ENCODE measurements around the gene CCDC33.

Gene CCDC33

DNA sequence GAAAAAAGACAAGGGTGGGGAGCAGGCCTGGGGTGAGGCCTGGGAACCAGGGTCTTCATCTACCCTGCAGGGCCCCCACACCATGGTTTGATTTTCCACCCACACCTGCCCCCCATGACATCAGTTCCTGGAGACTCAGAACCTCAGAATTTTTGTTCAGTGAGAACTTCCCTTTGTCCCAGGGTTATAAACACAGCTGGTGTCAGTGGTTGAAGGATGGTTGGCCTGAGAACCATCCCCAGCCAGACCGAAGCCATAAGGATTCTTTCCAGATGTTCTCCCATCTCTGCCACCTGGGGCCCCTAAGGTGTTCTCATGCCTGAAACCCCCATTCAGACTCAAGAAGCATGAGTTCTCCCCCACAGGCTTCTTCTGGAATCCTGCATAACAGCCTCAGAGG, 16.6 kb downstream of the CCDC33 start:
- H3K4ac ChIP-seq (ENCODE audit: low read depth, low read length) = no peak overlapping the region
- H3K27me3 ChIP-seq (ENCODE audit: insufficient read depth, low read length, poor library complexity) = no peaks in the 10 kb centered on the region
- H3K79me2 ChIP-seq (ENCODE audit: control insufficient read depth, insufficient read depth, low read length) = no peaks in the 10 kb centered on the region
- no peak overlapping the region for H3K4me3 ChIP-seq (ENCODE audit: low read length)
- H2AK5ac ChIP-seq (ENCODE audit: low read length) = no peak overlapping the region
- H3K4me2 ChIP-seq (ENCODE audit: low read length) = no peak overlapping the region
- H3K27ac ChIP-seq (ENCODE audit: low read depth, low read length) = no peak overlapping the region
- no CpG with 5 or more reads among the region's 1 CpG for WGBS (ENCODE audit: extremely low coverage, insufficient coverage, low lambda C conversion rate)
- no peak overlapping the region for H3K56ac ChIP-seq (ENCODE audit: low read length)
- H3K79me1 ChIP-seq (ENCODE audit: low read length) = no peaks in the 10 kb centered on the region
- DNase-seq = no peak
- no peak overlapping the region for H4K8ac ChIP-seq (ENCODE audit: low read depth, low read length)
- no peak overlapping the region for H3K9ac ChIP-seq (ENCODE audit: low read length)
- H3K36me3 ChIP-seq (ENCODE audit: control insufficient read depth, insufficient read depth, low read length) = no peaks in the 10 kb centered on the region
- H3K18ac ChIP-seq (ENCODE audit: low read length) = no peak overlapping the region
- H2BK15ac ChIP-seq (replicated peaks; ENCODE audit: low read depth) = no peak overlapping the region
- H3K23ac ChIP-seq (ENCODE audit: low read length) = no peak overlapping the region
- H3K4me1 ChIP-seq (ENCODE audit: control insufficient read depth, low read depth, low read length) = peaks cover 2% of the 10 kb centered on the region
- H4K5ac ChIP-seq (ENCODE audit: low read length) = no peak overlapping the region
- no peak overlapping the region for H2BK120ac ChIP-seq (ENCODE audit: low read depth, low read length)
- no peak overlapping the region for H2BK5ac ChIP-seq (ENCODE audit: low read length)

- Histone ChIP-seq H3K27ac (ENCODE audit: low read depth, low read length) (no peak overlapping the region), H3K79me1 (ENCODE audit: low read length) (no peaks in the 10 kb centered on the region), H3K56ac (ENCODE audit: low read length) (no peak overlapping the region), H3K79me2 (ENCODE audit: control insufficient read depth, insufficient read depth, low read length) (no peaks in the 10 kb centered on the region), H2AK5ac (ENCODE audit: low read length) (no peak overlapping the region), H3K4me1 (ENCODE audit: control insufficient read depth, low read depth, low read length) (peaks cover 2% of the 10 kb centered on the region), H4K8ac (ENCODE audit: low read depth, low read length) (no peak overlapping the region), H2BK5ac (ENCODE audit: low read length) (no peak overlapping the region), H3K9ac (ENCODE audit: low read length) (no peak overlapping the region), H3K4me2 (ENCODE audit: low read length) (no peak overlapping the region), H3K18ac (ENCODE audit: low read length) (no peak overlapping the region), H4K5ac (ENCODE audit: low read length) (no peak overlapping the region), H2BK120ac (ENCODE audit: low read depth, low read length) (no peak overlapping the region), H3K4me3 (ENCODE audit: low read length) (no peak overlapping the region), H3K23ac (ENCODE audit: low read length) (no peak overlapping the region), H2BK15ac (replicated peaks; ENCODE audit: low read depth) (no peak overlapping the region), H3K27me3 (ENCODE audit: insufficient read depth, low read length, poor library complexity) (no peaks in the 10 kb centered on the region), H3K36me3 (ENCODE audit: control insufficient read depth, insufficient read depth, low read length) (no peaks in the 10 kb centered on the region), H3K4ac (ENCODE audit: low read depth, low read length) (no peak overlapping the region)
- no CpG with 5 or more reads among the region's 7 CpGs for WGBS (ENCODE audit: extremely low coverage, insufficient coverage, low lambda C conversion rate)
- DNase-seq = peak; percentile 67
Measured at GRCh38 chr15:74253211-74253921, 17.2 kb downstream of the CCDC33 start.

- Histone ChIP-seq H2BK15ac (replicated peaks; ENCODE audit: low read depth) (no peak overlapping the region), H3K79me2 (ENCODE audit: control insufficient read depth, insufficient read depth, low read length) (no peaks in the 10 kb centered on the region), H3K27me3 (ENCODE audit: insufficient read depth, low read length, poor library complexity) (no peaks in the 10 kb centered on the region)
Measured at GRCh38 chr15:74257105-74257504, 21.0 kb downstream of the CCDC33 start.

DNA sequence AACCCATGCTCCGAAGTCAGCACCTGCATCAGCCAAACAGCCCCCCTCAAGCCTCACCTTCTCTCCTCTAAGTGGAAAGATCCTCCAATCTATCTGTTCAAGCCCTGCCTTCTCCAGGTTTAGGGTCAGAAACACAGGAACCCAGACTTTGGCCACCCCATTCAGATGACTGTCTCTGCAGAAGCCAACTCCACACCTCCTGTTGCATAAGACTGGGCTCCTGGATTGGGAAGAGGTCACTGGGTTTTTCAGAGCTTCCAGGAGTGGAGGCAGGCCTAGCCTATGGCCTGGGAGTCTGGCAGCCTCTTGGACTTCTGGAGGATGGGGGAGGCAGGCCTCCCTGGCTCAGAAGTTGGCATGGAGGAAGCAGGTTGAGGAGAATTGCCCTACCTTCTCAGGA, 21.5 kb downstream of the CCDC33 start:
- no peaks in the 10 kb centered on the region for H3K27me3 ChIP-seq (ENCODE audit: insufficient read depth, low read length, poor library complexity)
- H2BK120ac ChIP-seq (ENCODE audit: low read depth, low read length) = no peak overlapping the region
- no peak overlapping the region for H2AK5ac ChIP-seq (ENCODE audit: low read length)

More at GRCh38 chr15:74257105-74257504, 21.0 kb downstream of the CCDC33 start:
- Histone ChIP-seq H4K8ac (ENCODE audit: low read depth, low read length) (no peak overlapping the region), H3K36me3 (ENCODE audit: control insufficient read depth, insufficient read depth, low read length) (no peaks in the 10 kb centered on the region), H2BK120ac (ENCODE audit: low read depth, low read length) (no peak overlapping the region), H3K27ac (ENCODE audit: low read depth, low read length) (no peak overlapping the region), H3K4me1 (ENCODE audit: control insufficient read depth, low read depth, low read length) (peaks cover 2% of the 10 kb centered on the region), H3K23ac (ENCODE audit: low read length) (no peak overlapping the region), H4K5ac (ENCODE audit: low read length) (no peak overlapping the region), H3K4me2 (ENCODE audit: low read length) (no peak overlapping the region), H3K56ac (ENCODE audit: low read length) (no peak overlapping the region), H3K18ac (ENCODE audit: low read length) (no peak overlapping the region), H3K4ac (ENCODE audit: low read depth, low read length) (no peak overlapping the region), H3K9ac (ENCODE audit: low read length) (no peak overlapping the region), H2AK5ac (ENCODE audit: low read length) (no peak overlapping the region), H3K4me3 (ENCODE audit: low read length) (no peak overlapping the region), H2BK5ac (ENCODE audit: low read length) (no peak overlapping the region), H3K79me1 (ENCODE audit: low read length) (no peaks in the 10 kb centered on the region)
- no peak for DNase-seq
- WGBS (ENCODE audit: extremely low coverage, insufficient coverage, low lambda C conversion rate) = no CpG with 5 or more reads among the region's 6 CpGs

GRCh38 chr15:74258456-74259291, 22.5 kb downstream of the CCDC33 start:
- Histone ChIP-seq H3K9ac (ENCODE audit: low read length) (no peak overlapping the region), H2BK120ac (ENCODE audit: low read depth, low read length) (no peak overlapping the region), H2AK5ac (ENCODE audit: low read length) (no peak overlapping the region), H3K4me3 (ENCODE audit: low read length) (no peak overlapping the region), H3K23ac (ENCODE audit: low read length) (no peak overlapping the region), H2BK15ac (replicated peaks; ENCODE audit: low read depth) (no peak overlapping the region), H3K4me1 (ENCODE audit: control insufficient read depth, low read depth, low read length) (peaks cover 2% of the 10 kb centered on the region), H3K36me3 (ENCODE audit: control insufficient read depth, insufficient read depth, low read length) (no peaks in the 10 kb centered on the region), H3K18ac (ENCODE audit: low read length) (no peak overlapping the region), H3K27me3 (ENCODE audit: insufficient read depth, low read length, poor library complexity) (no peaks in the 10 kb centered on the region), H4K8ac (ENCODE audit: low read depth, low read length) (no peak overlapping the region), H3K56ac (ENCODE audit: low read length) (peak overlapping the region; percentile 7), H3K27ac (ENCODE audit: low read depth, low read length) (no peak overlapping the region), H3K4ac (ENCODE audit: low read depth, low read length) (no peak overlapping the region), H4K5ac (ENCODE audit: low read length) (no peak overlapping the region), H2BK5ac (ENCODE audit: low read length) (no peak overlapping the region), H3K4me2 (ENCODE audit: low read length) (no peak overlapping the region), H3K79me1 (ENCODE audit: low read length) (no peaks in the 10 kb centered on the region), H3K79me2 (ENCODE audit: control insufficient read depth, insufficient read depth, low read length) (no peaks in the 10 kb centered on the region)
- no CpG with 5 or more reads among the region's 7 CpGs for WGBS (ENCODE audit: extremely low coverage, insufficient coverage, low lambda C conversion rate)
- no peak for DNase-seq

More for the DNA sequence above, 21.5 kb downstream of the CCDC33 start:
- Histone ChIP-seq H3K9ac (ENCODE audit: low read length) (no peak overlapping the region), H4K5ac (ENCODE audit: low read length) (no peak overlapping the region), H2BK15ac (replicated peaks; ENCODE audit: low read depth) (no peak overlapping the region), H3K56ac (ENCODE audit: low read length) (no peak overlapping the region), H3K4me2 (ENCODE audit: low read length) (no peak overlapping the region), H3K27ac (ENCODE audit: low read depth, low read length) (no peak overlapping the region), H3K4me3 (ENCODE audit: low read length) (no peak overlapping the region), H3K4me1 (ENCODE audit: control insufficient read depth, low read depth, low read length) (peaks cover 2% of the 10 kb centered on the region), H3K79me1 (ENCODE audit: low read length) (no peaks in the 10 kb centered on the region), H2BK5ac (ENCODE audit: low read length) (no peak overlapping the region), H3K4ac (ENCODE audit: low read depth, low read length) (no peak overlapping the region), H3K36me3 (ENCODE audit: control insufficient read depth, insufficient read depth, low read length) (no peaks in the 10 kb centered on the region), H3K79me2 (ENCODE audit: control insufficient read depth, insufficient read depth, low read length) (no peaks in the 10 kb centered on the region), H4K8ac (ENCODE audit: low read depth, low read length) (no peak overlapping the region), H3K18ac (ENCODE audit: low read length) (no peak overlapping the region), H3K23ac (ENCODE audit: low read length) (no peak overlapping the region)
- no CpG with 5 or more reads among the region's 1 CpG for WGBS (ENCODE audit: extremely low coverage, insufficient coverage, low lambda C conversion rate)
- DNase-seq = no peak
